ENCODE measurements around the gene SLC47A1. TPM values are rescaled to one million over a fixed set of nuclear protein-coding genes. Genes with fewer than 3 reads are reported as not detected.

Gene SLC47A1
- total and polyA plus RNA-seq, 2 of the 13 experiments (the other 11 are each of a cell fraction or from before 2014, with no cell fraction given): 42.1 to 67.5 TPM

GRCh38 chr17:19533718-19534561, at the start of gene SLC47A1 (continued):
- TF ChIP-seq SRSF1 (optimal IDR thresholded peaks at IDR 0.05; ENCODE audit: low read depth, low read length) (no peak), RBM39 (IDR thresholded peaks at IDR 0.05; ENCODE audit: low read depth, low read length, poor library complexity, severe bottlenecking) (no peak), TFE3 (CRISPR knock-in tag; IDR thresholded peaks at IDR 0.05) (no peak), CBFB (CRISPR knock-in tag; IDR thresholded peaks at IDR 0.05) (no peak), HOXA9 (CRISPR knock-in tag; IDR thresholded peaks at IDR 0.05; ENCODE audit: borderline replicate concordance) (no peak), HNRNPK (IDR thresholded peaks at IDR 0.05; ENCODE audit: low read depth, low read length, poor library complexity, severe bottlenecking) (peak; percentile 16), JARID2 (CRISPR knock-in tag; IDR thresholded peaks at IDR 0.05; ENCODE audit: insufficient replicate concordance) (no peak), CC2D1A (CRISPR knock-in tag; IDR thresholded peaks at IDR 0.05) (no peak), BATF2 (CRISPR knock-in tag; IDR thresholded peaks at IDR 0.05) (peak; percentile 31; the same call in 1 of the 2 replicates), ZNF253 (CRISPR knock-in tag; IDR thresholded peaks at IDR 0.05; ENCODE audit: borderline replicate concordance) (no peak), SOX6 (IDR thresholded peaks at IDR 0.05) (no peak), SOX6 (CRISPR knock-in tag; IDR thresholded peaks at IDR 0.05) (peak; percentile 30; the same call in 1 of the 2 replicates), PRMT3 (CRISPR knock-in tag; IDR thresholded peaks at IDR 0.05; ENCODE audit: borderline replicate concordance, low read depth) (peak; percentile 38; the same call in 1 of the 2 replicates), ZNF205 (CRISPR knock-in tag; IDR thresholded peaks at IDR 0.05) (0 out of 2 replicates have a peak, but pooled peaks have one; percentile 32), TOE1 (CRISPR knock-in tag; IDR thresholded peaks at IDR 0.05) (no peak), ELF4 (CRISPR knock-in tag; IDR thresholded peaks at IDR 0.05; ENCODE audit: borderline replicate concordance) (no peak), PLSCR1 (CRISPR knock-in tag; IDR thresholded peaks at IDR 0.05; ENCODE audit: borderline replicate concordance) (no peak), JDP2 (CRISPR knock-in tag; IDR thresholded peaks at IDR 0.05; ENCODE audit: borderline replicate concordance) (no peak; the same call in 1 of the 2 replicates), FOXP4 (CRISPR knock-in tag; IDR thresholded peaks at IDR 0.05) (peak; percentile 29; the same call in 1 of the 2 replicates), CHD4 (IDR thresholded peaks at IDR 0.05; ENCODE audit: borderline replicate concordance, low read length) (no peak), ZFX (CRISPR knock-in tag; IDR thresholded peaks at IDR 0.05; ENCODE audit: low read depth) (peak; percentile 70)
